DOHH2 (cell line): Measurements from ENCODE around the gene FAIM2.

Experiments
- EZH2phosphoT487 ChIP-seq: fragments of 200-600 bp; sonication (generic); IDR thresholded peaks from 2 replicates; pipeline ENCODE4 v1.6.1; 2017; ENCODE audit warnings: borderline replicate concordance, mild to moderate bottlenecking, antibody characterized with exemption, low read length, moderate library complexity, mixed read lengths
- TF ChIP-seq, protein P1 (sequence below): fragments of 200-600 bp; sonication (generic); IDR thresholded peaks from one replicate; pipeline ENCODE4 v1.5.1; 2014; ENCODE audit warnings: antibody characterized with exemption, mild to moderate bottlenecking, low read depth, low read length; ENCODE audit not compliant: poor library complexity, severe bottlenecking

DNA sequence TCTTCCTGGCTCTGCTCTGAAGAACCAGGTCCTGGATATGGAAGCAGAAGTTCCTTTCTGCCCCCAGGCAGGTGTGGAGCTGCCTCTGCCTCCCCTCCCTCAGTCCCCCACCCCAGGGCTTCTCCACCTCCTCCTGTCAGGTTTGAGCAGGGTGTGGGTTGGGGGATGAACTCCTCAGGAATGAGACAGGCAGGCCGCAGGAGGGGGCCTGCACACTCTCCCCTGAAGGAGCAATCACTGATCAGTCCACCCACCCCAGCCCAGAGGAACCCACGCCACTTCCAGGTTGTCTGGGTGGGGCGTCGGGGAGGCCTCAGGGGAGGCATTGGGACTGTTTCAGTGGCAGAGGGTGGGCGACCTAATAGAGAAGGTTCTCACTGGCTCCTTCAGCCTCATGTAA is 26.6 kb downstream of the FAIM2 start:
- TF ChIP-seq, protein P1, sequence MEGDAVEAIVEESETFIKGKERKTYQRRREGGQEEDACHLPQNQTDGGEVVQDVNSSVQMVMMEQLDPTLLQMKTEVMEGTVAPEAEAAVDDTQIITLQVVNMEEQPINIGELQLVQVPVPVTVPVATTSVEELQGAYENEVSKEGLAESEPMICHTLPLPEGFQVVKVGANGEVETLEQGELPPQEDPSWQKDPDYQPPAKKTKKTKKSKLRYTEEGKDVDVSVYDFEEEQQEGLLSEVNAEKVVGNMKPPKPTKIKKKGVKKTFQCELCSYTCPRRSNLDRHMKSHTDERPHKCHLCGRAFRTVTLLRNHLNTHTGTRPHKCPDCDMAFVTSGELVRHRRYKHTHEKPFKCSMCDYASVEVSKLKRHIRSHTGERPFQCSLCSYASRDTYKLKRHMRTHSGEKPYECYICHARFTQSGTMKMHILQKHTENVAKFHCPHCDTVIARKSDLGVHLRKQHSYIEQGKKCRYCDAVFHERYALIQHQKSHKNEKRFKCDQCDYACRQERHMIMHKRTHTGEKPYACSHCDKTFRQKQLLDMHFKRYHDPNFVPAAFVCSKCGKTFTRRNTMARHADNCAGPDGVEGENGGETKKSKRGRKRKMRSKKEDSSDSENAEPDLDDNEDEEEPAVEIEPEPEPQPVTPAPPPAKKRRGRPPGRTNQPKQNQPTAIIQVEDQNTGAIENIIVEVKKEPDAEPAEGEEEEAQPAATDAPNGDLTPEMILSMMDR, result no peak
- TF ChIP-seq EZH2phosphoT487, result no peak
